ENCODE data around the gene SFI1.

- TF ChIP-seq EZH2phosphoT487 (IDR thresholded peaks at IDR 0.05; ENCODE audit: insufficient read depth, low read depth), result no peak
- TF ChIP-seq EZH2 (IDR thresholded peaks at IDR 0.05; ENCODE audit: insufficient read depth, poor library complexity, severe bottlenecking), result no peak
Observed at GRCh38 chr22:31449506-31449905, 46.8 kb upstream of the SFI1 start.
